ENCODE results near the gene RSPH3.

GRCh38 chr6:159030168-159030567 is 30.2 kb upstream of the RSPH3 start:
- TF ChIP-seq, protein P1, sequence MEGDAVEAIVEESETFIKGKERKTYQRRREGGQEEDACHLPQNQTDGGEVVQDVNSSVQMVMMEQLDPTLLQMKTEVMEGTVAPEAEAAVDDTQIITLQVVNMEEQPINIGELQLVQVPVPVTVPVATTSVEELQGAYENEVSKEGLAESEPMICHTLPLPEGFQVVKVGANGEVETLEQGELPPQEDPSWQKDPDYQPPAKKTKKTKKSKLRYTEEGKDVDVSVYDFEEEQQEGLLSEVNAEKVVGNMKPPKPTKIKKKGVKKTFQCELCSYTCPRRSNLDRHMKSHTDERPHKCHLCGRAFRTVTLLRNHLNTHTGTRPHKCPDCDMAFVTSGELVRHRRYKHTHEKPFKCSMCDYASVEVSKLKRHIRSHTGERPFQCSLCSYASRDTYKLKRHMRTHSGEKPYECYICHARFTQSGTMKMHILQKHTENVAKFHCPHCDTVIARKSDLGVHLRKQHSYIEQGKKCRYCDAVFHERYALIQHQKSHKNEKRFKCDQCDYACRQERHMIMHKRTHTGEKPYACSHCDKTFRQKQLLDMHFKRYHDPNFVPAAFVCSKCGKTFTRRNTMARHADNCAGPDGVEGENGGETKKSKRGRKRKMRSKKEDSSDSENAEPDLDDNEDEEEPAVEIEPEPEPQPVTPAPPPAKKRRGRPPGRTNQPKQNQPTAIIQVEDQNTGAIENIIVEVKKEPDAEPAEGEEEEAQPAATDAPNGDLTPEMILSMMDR (IDR thresholded peaks at IDR 0.05) = no peak
- no peak for TF ChIP-seq POLR2A (IDR thresholded peaks at IDR 0.05)
